Type B pancreatic cell (in vitro differentiated cells): ENCODE measurements around the gene PLCB3. TPM values are rescaled to one million over a fixed set of nuclear protein-coding genes. Genes with fewer than 3 reads are reported as not detected.

Source experiments
- DNase-seq: peaks from one replicate; pipeline ENCODE4 v3.0.0; 2021; ENCODE audit warnings: mixed read lengths; ENCODE audit not compliant: unreplicated experiment; ENCODE audit errors: extremely low spot score
- H3K27ac Mint-ChIP-seq: 2 replicates; pipeline ENCODE4 v1.8.0; 2021; ENCODE audit warnings: mild to moderate bottlenecking, mixed read lengths
- H3K27me3 Mint-ChIP-seq: 2 replicates; pipeline ENCODE4 v1.8.0; 2021; ENCODE audit warnings: mixed read lengths
- H3K36me3 Mint-ChIP-seq: 2 replicates; pipeline ENCODE4 v1.8.0; 2021; ENCODE audit warnings: mixed read lengths
- H3K4me1 Mint-ChIP-seq: one replicate; pipeline ENCODE4 v1.8.0; 2021; ENCODE audit warnings: mixed read lengths; ENCODE audit not compliant: unreplicated experiment
- H3K4me3 Mint-ChIP-seq: 2 replicates; pipeline ENCODE4 v1.8.0; 2021; ENCODE audit warnings: mild to moderate bottlenecking, mixed read lengths
- H3K9me3 Mint-ChIP-seq: 2 replicates; pipeline ENCODE4 v1.8.0; 2021; ENCODE audit warnings: mixed read lengths
- total RNA-seq: library from RNA; stranded (reverse); gene quantifications from 2 replicates; pipeline ENCODE4 v1.2.1, GENCODE V29; 2021; ENCODE audit warnings: low replicate concordance
- TF ChIP-seq, protein P1 (sequence below): fragments of 200-600 bp; sonication (generic); conservative IDR thresholded peaks from 2 replicates; pipeline ENCODE4 v1.5.0; 2021; ENCODE audit warnings: antibody characterized with exemption, mild to moderate bottlenecking

Gene PLCB3
- total RNA-seq, 1 donor from 2014 or later, result 40.7 TPM

DNA sequence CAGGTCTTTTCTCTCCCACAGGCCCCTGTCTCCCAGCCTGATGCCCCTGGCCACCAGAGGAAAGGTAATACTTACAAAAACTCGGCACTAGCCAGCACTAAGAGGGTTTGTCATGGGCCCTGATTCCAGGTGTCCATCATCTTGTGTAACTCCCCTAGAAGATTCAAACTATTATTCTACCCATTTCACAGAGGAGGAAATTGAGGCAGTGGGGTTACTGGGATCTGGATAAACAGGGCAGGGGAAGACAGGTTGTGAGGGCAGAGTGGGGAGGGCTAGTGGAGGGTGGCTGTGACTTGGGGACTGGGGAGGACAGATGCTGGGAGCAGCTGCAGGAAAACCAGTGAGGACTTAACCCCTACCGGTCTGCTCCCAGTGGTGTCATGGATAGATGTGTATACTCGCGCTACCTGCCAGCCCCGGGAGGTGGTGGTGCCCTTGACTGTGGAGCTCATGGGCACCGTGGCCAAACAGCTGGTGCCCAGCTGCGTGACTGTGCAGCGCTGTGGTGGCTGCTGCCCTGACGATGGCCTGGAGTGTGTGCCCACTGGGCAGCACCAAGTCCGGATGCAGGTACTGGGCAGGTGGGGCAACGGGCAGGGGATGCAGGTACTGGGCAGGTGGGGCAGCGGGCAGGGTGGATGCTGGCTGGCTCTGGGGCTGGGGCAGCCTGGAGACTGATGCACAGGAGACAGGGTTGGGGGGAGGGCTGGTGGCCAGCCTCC, 15.7 kb upstream of the PLCB3 start:
- Mint-ChIP-seq H3K27ac (peak overlapping the region; percentile 85), H3K9me3 (no peaks in the 10 kb centered on the region)
- no peak for DNase-seq

GRCh38 chr11:64237484-64237951, 13.8 kb upstream of the PLCB3 start:
- Mint-ChIP-seq H3K27ac (peak overlapping the region; percentile 76), H3K4me3 (peak overlapping the region; percentile 73), H3K27me3 (no peaks in the 10 kb centered on the region), H3K9me3 (no peaks in the 10 kb centered on the region), H3K36me3 (peaks cover 3% of the 10 kb centered on the region), H3K4me1 (peaks cover 21% of the 10 kb centered on the region)
- DNase-seq, result no peak
- TF ChIP-seq, protein P1, sequence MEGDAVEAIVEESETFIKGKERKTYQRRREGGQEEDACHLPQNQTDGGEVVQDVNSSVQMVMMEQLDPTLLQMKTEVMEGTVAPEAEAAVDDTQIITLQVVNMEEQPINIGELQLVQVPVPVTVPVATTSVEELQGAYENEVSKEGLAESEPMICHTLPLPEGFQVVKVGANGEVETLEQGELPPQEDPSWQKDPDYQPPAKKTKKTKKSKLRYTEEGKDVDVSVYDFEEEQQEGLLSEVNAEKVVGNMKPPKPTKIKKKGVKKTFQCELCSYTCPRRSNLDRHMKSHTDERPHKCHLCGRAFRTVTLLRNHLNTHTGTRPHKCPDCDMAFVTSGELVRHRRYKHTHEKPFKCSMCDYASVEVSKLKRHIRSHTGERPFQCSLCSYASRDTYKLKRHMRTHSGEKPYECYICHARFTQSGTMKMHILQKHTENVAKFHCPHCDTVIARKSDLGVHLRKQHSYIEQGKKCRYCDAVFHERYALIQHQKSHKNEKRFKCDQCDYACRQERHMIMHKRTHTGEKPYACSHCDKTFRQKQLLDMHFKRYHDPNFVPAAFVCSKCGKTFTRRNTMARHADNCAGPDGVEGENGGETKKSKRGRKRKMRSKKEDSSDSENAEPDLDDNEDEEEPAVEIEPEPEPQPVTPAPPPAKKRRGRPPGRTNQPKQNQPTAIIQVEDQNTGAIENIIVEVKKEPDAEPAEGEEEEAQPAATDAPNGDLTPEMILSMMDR, result no peak

More for the DNA sequence above, 15.7 kb upstream of the PLCB3 start:
- Mint-ChIP-seq H3K27me3 (no peaks in the 10 kb centered on the region), H3K36me3 (peaks cover 3% of the 10 kb centered on the region), H3K4me1 (peaks cover 21% of the 10 kb centered on the region), H3K4me3 (peak overlapping the region; percentile 86)
- TF ChIP-seq, protein P1, result no peak

- Mint-ChIP-seq H3K36me3 (peaks cover 3% of the 10 kb centered on the region), H3K27ac (peak overlapping the region; percentile 100), H3K27me3 (no peaks in the 10 kb centered on the region), H3K4me3 (peak overlapping the region; percentile 73), H3K4me1 (peaks cover 16% of the 10 kb centered on the region), H3K9me3 (no peaks in the 10 kb centered on the region)
- no peak for DNase-seq
- TF ChIP-seq, protein P1, result no peak
Observed at GRCh38 chr11:64238076-64238475, 13.3 kb upstream of the PLCB3 start.

- Mint-ChIP-seq H3K27me3 (no peaks in the 10 kb centered on the region), H3K4me1 (peaks cover 16% of the 10 kb centered on the region), H3K4me3 (peak overlapping the region; percentile 59), H3K9me3 (no peaks in the 10 kb centered on the region), H3K36me3 (peaks cover 3% of the 10 kb centered on the region), H3K27ac (peak overlapping the region; percentile 100)
- DNase-seq, result no peak
- TF ChIP-seq, protein P1, result no peak
Observed at GRCh38 chr11:64238999-64239398, 12.3 kb upstream of the PLCB3 start.

- no peak for DNase-seq
- TF ChIP-seq, protein P1, result no peak
- peak overlapping the region; percentile 100 for H3K27ac Mint-ChIP-seq
- no peaks in the 10 kb centered on the region for H3K27me3 Mint-ChIP-seq
- peaks cover 16% of the 10 kb centered on the region for H3K4me1 Mint-ChIP-seq
- H3K36me3 Mint-ChIP-seq, result peaks cover 3% of the 10 kb centered on the region
- peak overlapping the region; percentile 91 for H3K4me3 Mint-ChIP-seq
- no peaks in the 10 kb centered on the region for H3K9me3 Mint-ChIP-seq
Observed at GRCh38 chr11:64239662-64240434, 11.5 kb upstream of the PLCB3 start.
